GM15510 (cell line): Measurements from ENCODE around the gene AXL.

ENCODE experiments used
- POLR2A ChIP-seq: IDR thresholded peaks from 3 replicates; pipeline ENCODE4 v1.6.1; 2011; ENCODE audit warnings: borderline replicate concordance; ENCODE audit not compliant: insufficient read length; ENCODE audit errors: extremely low read depth

The AXL gene

DNA sequence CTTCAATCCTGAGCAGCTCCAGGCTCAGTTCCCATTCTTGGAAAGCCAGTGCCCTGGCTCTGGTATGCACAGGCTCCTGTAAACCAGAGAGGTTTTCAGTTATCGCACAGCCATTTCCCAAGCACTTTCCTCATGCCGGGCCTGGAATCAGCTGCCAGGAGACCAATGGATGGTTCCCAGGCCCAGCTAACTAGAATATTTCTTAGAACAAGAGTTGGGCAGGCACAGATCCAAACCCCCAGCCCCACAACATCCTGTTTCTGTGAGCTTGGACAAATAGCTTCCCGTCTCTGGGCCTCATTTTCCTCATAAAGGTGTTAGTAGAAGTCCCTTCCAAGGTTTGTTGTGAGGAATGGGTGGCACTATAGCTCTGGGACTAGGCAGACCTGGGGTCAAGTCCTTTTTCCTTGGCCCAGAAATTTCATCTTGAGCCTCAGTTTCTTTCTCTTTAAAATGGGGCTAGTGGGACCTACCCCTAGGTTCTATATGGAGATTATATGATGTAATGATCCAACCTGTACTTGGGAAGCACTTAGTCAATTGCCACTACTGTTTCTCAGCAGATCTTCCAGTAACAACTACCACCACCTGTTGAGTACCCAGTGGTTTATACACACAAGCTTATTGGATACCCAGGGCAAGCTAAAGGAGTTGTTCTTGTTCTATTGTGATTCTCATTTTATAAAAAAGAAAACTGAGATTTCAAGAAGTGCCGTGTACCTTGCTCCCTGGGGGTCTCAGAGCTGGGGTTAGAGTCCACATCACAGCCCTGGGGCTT is 85.9 kb downstream of the AXL start:
- TF ChIP-seq POLR2A, result no peak

DNA sequence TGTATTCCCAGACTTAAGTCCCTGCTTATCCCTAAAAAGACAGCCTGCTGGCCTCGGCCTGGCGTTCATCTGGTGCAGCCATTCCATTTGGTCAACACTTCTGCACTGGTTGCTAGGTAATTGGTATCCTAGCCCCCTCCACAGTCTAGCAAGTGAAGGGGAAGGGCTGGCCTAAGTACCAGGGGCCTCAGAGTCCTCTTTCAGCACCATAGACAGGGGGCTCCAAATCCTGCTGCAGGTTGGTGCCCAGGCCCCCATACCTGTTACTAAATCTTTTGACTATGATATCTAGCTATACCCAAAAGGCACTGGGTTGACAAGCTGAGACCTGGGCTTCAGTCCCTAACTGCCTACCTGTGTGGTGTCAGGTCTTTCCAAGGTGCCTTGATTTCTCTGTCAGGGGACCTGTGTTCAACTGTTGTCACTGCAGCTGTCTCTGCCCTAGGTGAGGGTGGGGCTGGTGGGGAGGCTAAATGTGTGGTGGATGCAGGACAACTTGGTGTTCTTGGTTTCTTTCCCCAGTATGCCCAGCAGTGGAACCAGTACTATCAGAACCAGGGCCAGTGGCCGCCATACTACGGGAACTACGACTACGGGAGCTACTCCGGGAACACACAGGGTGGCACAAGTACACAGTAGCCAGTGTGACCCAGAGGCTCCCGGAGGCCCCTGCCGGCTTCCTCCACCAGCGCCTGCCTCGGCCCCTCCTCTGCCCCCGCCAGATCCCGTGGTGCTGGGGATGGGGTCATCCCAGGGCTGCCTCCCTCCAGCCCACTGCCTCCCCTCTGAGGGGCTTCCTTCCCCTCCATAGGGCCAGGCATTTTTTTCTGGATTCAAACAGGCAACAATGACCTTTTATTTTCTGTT is 87.1 kb downstream of the AXL start:
- no peak for TF ChIP-seq POLR2A

- TF ChIP-seq POLR2A, result no peak
Measured at GRCh38 chr19:41307090-41307875, 88.3 kb downstream of the AXL start.

GRCh38 chr19:41307954-41308449 is 89.0 kb downstream of the AXL start:
- no peak for TF ChIP-seq POLR2A

- TF ChIP-seq POLR2A, result peak; percentile 32
Measured at GRCh38 chr19:41308450-41309179, 89.6 kb downstream of the AXL start.

- no peak for TF ChIP-seq POLR2A
Measured at GRCh38 chr19:41309180-41310032, 90.4 kb downstream of the AXL start.

GRCh38 chr19:41310033-41310831 is 91.2 kb downstream of the AXL start, which contains the start of gene CCDC97:
Gene CCDC97, plus strand, starts transcription at chr19:41310172. Its CDS starts 139 bp downstream, at chr19:41310311.
- TF ChIP-seq POLR2A, result peak; percentile 85

DNA sequence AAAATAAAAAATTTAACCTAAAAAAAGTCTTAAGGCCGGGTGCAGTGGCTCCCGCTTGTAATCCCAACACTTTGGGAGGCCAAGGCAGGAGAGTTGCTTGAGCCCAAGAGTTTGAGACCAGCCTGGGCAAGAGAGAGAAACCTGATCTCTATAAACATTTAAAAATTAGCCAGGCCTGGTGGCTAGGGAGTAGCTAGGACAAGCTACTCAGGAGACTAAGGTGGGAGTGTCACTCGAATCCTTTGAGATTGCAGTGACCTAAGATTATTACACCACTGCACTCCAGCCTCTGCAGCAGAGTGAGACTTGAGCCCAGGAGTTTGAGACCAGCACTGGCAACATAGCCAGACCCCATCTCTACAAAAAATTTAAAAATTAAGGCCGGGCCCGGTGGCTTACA is 92.0 kb downstream of the AXL start:
- no peak for TF ChIP-seq POLR2A
